DOHH2 (cell line): ENCODE measurements around the gene EPB41L4B.

Experiments used
- CTCF ChIP-seq: fragments of 200-600 bp; sonication (generic); IDR thresholded peaks from one replicate; pipeline ENCODE4 v1.5.1; 2014; ENCODE audit warnings: antibody characterized with exemption, mild to moderate bottlenecking, low read depth, low read length; ENCODE audit not compliant: poor library complexity, severe bottlenecking
- EZH2phosphoT487 ChIP-seq: fragments of 200-600 bp; sonication (generic); IDR thresholded peaks from 2 replicates; pipeline ENCODE4 v1.6.1; 2017; ENCODE audit warnings: borderline replicate concordance, mild to moderate bottlenecking, antibody characterized with exemption, low read length, moderate library complexity, mixed read lengths

GRCh38 chr9:109249615-109250014, 71.2 kb downstream of the EPB41L4B start:
- TF ChIP-seq CTCF, result no peak
- no peak for TF ChIP-seq EZH2phosphoT487
